Activated CD4-positive, alpha-beta T cell treated with anti-CD3 and anti-CD28 coated beads for 36 hours (primary cell): ENCODE data around the gene ZNF385B. TPM values are rescaled to one million over a fixed set of nuclear protein-coding genes. Genes with fewer than 3 reads are reported as not detected.

ENCODE experiments used
- ATAC-seq: fragments of 200-7000 bp; cut with Tn5 transposase; one replicate; pipeline ENCODE4 v1.10.0; 2021; ENCODE audit warnings: mild to moderate bottlenecking, moderate library complexity
- CTCF ChIA-PET: fragments of 350-600 bp; sonication (Branson Sonifier 250); formaldehyde crosslinking; loops from one replicate; lab custom pipeline; 2021; ENCODE audit warnings: antibody characterized with exemption; lab: Charles Lee
- POLR2A ChIA-PET: fragments of 350-600 bp; sonication (Branson Sonifier 250); formaldehyde crosslinking; loops from one replicate; lab custom pipeline; 2021; ENCODE audit warnings: antibody characterized with exemption, inconsistent platforms; lab: Charles Lee
- DNase-seq: peaks from one replicate; pipeline ENCODE4 v3.0.0-alpha.2; 2020
- H3K27ac Mint-ChIP-seq: one replicate; pipeline ENCODE4 v1.8.0; 2021; ENCODE audit warnings: mixed read lengths
- H3K27me3 Mint-ChIP-seq: one replicate; pipeline ENCODE4 v1.8.0; 2021; ENCODE audit warnings: mixed read lengths
- H3K36me3 Mint-ChIP-seq: one replicate; pipeline ENCODE4 v1.8.0; 2021; ENCODE audit warnings: low read depth, mixed read lengths
- H3K4me1 Mint-ChIP-seq: one replicate; pipeline ENCODE4 v1.8.0; 2021; ENCODE audit warnings: mixed read lengths
- H3K4me3 Mint-ChIP-seq: one replicate; pipeline ENCODE4 v1.8.0; 2021; ENCODE audit warnings: mild to moderate bottlenecking, moderate library complexity, mixed read lengths
- H3K9me3 Mint-ChIP-seq: one replicate; pipeline ENCODE4 v1.8.0; 2021; ENCODE audit warnings: low read depth, mixed read lengths
- intact Hi-C, 2 experiments: fragments of 100-400 bp; cut with DNase I in 1 of 2; cut with micrococcal nuclease in 1 of 2; formaldehyde crosslinking; loops; one replicate each; pipeline versions ENCODE4 v1.14.2 to v1.15.1; 2022 to 2024; cut with DNase I, micrococcal nuclease
- total RNA-seq, 2 experiments: library from RNA; stranded (reverse); gene quantifications; one replicate each; pipeline ENCODE4 v1.2.3, GENCODE V29; 2021

Gene ZNF385B
- total RNA-seq, 2 experiments from 2014 or later, result not detected

- Mint-ChIP-seq H3K9me3 (peaks cover 7% of the 10 kb centered on the region), H3K4me3 (no peak overlapping the region), H3K36me3 (no peaks in the 10 kb centered on the region), H3K27ac (no peak overlapping the region), H3K27me3 (no peaks in the 10 kb centered on the region), H3K4me1 (peaks cover 6% of the 10 kb centered on the region)
- DNase-seq (no peak), ATAC-seq (no peak)
- ChIA-PET POLR2A (no interaction called here), CTCF (interaction anchor here (1.1 kb wide), 1 partner anchor 45 kb away, joined by 3 read pairs; no protein-coding TSS in a partner anchor)
- intact Hi-C loops, result no loop called here
Measured at GRCh38 chr2:179455824-179456223, 405.6 kb downstream of the ZNF385B start.

GRCh38 chr2:179455172-179455524, 406.3 kb downstream of the ZNF385B start:
- POLR2A ChIA-PET, result no interaction called here
- Mint-ChIP-seq H3K36me3 (no peaks in the 10 kb centered on the region), H3K27ac (no peak overlapping the region), H3K4me3 (no peak overlapping the region), H3K9me3 (peaks cover 7% of the 10 kb centered on the region), H3K4me1 (peaks cover under 1% of the 10 kb centered on the region), H3K27me3 (no peaks in the 10 kb centered on the region)
- ATAC-seq (no peak), DNase-seq (no peak)
- CTCF ChIA-PET, result interaction anchor here (0.6 kb wide), 1 partner anchor 24 kb away, joined by 3 read pairs; no protein-coding TSS in a partner anchor
- intact Hi-C loops, result no loop called here

DNA sequence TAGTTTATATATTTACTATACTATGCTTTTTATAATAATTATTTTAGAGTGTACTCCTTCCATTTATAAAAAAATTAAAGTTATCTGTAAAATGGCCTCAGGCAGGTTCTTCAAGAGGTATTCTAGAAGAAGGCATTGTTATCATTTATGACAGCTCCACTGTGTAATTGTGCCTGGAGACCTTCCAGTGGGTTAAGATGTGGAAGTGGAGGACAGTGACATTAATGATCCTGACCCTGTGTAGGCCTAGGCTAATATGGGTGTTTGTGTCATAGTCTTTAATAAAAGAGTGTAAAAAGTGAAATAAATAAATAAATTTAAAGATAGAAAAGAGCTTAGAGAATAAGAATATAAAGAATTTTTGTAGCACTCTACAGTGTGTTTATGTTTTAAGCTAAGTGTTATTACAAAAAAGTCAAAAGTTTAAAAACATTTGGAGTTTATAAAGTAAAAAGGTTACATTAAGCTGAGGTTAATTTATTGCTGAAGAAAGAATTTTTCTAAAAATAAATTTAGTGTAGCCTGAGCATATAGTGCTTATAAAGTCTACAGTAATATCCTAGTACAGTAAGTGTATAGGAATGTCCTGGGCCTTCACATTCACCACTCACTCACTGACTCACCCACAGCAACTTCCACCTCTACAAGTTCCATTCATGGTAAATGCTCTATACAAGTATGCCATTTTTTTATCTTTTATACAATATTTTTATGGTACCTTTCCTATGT, 406.8 kb downstream of the ZNF385B start:
- Mint-ChIP-seq H3K36me3 (no peaks in the 10 kb centered on the region), H3K9me3 (peaks cover 7% of the 10 kb centered on the region), H3K27me3 (no peaks in the 10 kb centered on the region), H3K27ac (no peak overlapping the region), H3K4me3 (no peak overlapping the region), H3K4me1 (no peaks in the 10 kb centered on the region)
- CTCF ChIA-PET, result no interaction called here
- intact Hi-C loops, result no loop called here
- DNase-seq, result no peak
- POLR2A ChIA-PET, result no interaction called here
- ATAC-seq, result no peak

- ATAC-seq (no peak), DNase-seq (no peak)
- H3K4me1 Mint-ChIP-seq, result no peaks in the 10 kb centered on the region
- no peaks in the 10 kb centered on the region for H3K36me3 Mint-ChIP-seq
- no peaks in the 10 kb centered on the region for H3K9me3 Mint-ChIP-seq
- H3K4me3 Mint-ChIP-seq, result no peak overlapping the region
- H3K27ac Mint-ChIP-seq, result no peak overlapping the region
- H3K27me3 Mint-ChIP-seq, result peaks cover 3% of the 10 kb centered on the region
- ChIA-PET CTCF (no interaction called here), POLR2A (no interaction called here)
- intact Hi-C loops, result loop anchor here in 1 of 2 experiments (10.0 kb wide), 2 partner anchors 654 to 684 kb away; no protein-coding TSS in a partner anchor
Measured at GRCh38 chr2:179449010-179449409, 412.4 kb downstream of the ZNF385B start.

DNA sequence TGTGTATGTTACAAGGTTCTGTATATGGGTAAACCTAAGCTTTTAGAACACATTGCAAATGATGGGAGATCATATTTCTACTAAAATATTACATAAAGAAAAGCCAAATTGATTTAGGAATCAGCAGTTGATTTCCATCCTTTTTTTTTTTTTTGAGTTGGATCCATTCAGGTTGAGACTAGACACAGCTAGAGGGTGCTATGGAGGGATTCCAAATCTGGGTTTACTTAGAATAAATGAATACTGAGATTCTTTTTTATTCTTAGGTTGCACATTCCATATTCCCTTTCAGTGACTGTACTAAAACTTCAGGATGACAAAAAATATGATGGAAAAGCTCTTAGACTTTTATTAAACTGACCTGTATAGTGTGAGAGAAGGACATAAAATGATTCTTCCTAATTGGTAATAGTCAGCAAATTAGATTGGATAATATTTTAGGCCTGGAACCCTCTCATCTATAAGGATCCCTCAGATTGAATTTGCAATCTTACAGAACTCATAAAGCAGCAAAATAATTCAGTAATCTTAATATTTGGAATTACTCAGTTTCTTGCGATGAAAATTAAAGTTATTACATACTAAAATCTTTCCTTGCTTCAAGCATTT, 413.5 kb downstream of the ZNF385B start:
- Mint-ChIP-seq H3K4me1 (no peaks in the 10 kb centered on the region), H3K4me3 (no peak overlapping the region), H3K27me3 (peaks cover 7% of the 10 kb centered on the region), H3K9me3 (no peaks in the 10 kb centered on the region), H3K27ac (no peak overlapping the region), H3K36me3 (no peaks in the 10 kb centered on the region)
- DNase-seq (no peak), ATAC-seq (no peak)
- ChIA-PET POLR2A (no interaction called here), CTCF (interaction anchor here (0.7 to 1.1 kb wide), 3 partner anchors 10 to 318 kb away, joined by 3 to 4 read pairs (median 4); no protein-coding TSS in a partner anchor)
- intact Hi-C loops, result loop anchor here in 1 of 2 experiments (10.0 kb wide), 2 partner anchors 653 to 683 kb away; no protein-coding TSS in a partner anchor

DNA sequence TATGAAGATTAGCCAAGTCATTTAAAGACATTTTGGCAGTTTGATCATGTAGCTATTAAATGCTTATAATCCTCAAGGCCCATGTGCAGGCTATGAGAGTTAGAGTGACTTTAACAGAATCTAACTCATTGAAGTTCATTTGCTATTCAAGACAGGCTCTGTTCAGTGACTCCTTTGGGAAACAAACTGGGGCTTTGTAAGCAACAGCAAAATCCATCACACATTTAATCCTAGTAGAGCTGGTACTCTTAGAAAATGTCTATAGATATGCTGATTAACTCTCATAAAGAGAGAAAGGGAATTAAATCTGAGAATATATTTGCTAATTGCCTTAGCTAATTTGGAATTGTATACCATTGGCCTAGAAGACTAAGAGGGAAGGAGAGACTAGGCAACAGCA, 414.0 kb downstream of the ZNF385B start:
- DNase-seq, result no peak
- H3K4me1 Mint-ChIP-seq, result no peaks in the 10 kb centered on the region
- POLR2A ChIA-PET, result no interaction called here
- H3K27ac Mint-ChIP-seq, result no peak overlapping the region
- CTCF ChIA-PET, result interaction anchor here (0.7 to 1.1 kb wide), 3 partner anchors 9 to 318 kb away, joined by 3 to 4 read pairs (median 4); no protein-coding TSS in a partner anchor
- H3K27me3 Mint-ChIP-seq, result peaks cover 7% of the 10 kb centered on the region
- H3K9me3 Mint-ChIP-seq, result no peaks in the 10 kb centered on the region
- intact Hi-C loops, result loop anchor here in 1 of 2 experiments (10.0 kb wide), 2 partner anchors 653 to 683 kb away; no protein-coding TSS in a partner anchor
- no peak overlapping the region for H3K4me3 Mint-ChIP-seq
- H3K36me3 Mint-ChIP-seq, result no peaks in the 10 kb centered on the region
- no peak for ATAC-seq

- CTCF ChIA-PET, result no interaction called here
- Mint-ChIP-seq H3K9me3 (no peaks in the 10 kb centered on the region), H3K27ac (no peak overlapping the region), H3K4me1 (no peaks in the 10 kb centered on the region), H3K4me3 (no peak overlapping the region), H3K27me3 (peaks cover 7% of the 10 kb centered on the region), H3K36me3 (no peaks in the 10 kb centered on the region)
- DNase-seq (no peak), ATAC-seq (no peak)
- POLR2A ChIA-PET, result no interaction called here
- intact Hi-C loops, result loop anchor here in 1 of 2 experiments (10.0 kb wide), 2 partner anchors 652 to 682 kb away; no protein-coding TSS in a partner anchor
Measured at GRCh38 chr2:179446476-179447141, 414.8 kb downstream of the ZNF385B start.

- CTCF ChIA-PET, result interaction anchor here (0.8 to 1.4 kb wide), 4 partner anchors 9 to 683 kb away, joined by 3 to 4 read pairs (median 3); no protein-coding TSS in a partner anchor
- intact Hi-C loops, result loop anchor here (5.0 to 10.0 kb wide), 3 partner anchors 649 to 682 kb away; no protein-coding TSS in a partner anchor
Measured at GRCh38 chr2:179444056-179444455, 417.4 kb downstream of the ZNF385B start.

DNA sequence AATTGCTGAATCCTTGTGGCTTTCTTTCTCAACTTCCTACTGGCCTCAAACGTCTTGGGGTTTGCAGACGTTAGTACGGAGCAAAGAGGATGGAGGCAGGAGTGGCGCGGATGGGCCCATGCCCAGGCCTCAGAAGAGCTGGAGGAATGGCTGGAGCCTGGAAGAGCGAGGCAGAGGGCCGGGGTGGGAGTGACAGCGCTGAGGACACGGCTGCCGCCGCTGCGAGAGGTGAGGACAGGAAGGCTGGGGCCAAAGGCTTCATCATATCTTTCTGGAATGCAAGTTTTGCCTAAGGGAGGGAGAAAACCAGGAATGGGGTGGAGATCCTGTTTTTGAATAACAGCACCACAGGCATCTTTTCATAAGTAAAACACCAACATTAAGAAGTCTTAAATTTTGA, 418.2 kb downstream of the ZNF385B start:
- no peak overlapping the region for H3K4me3 Mint-ChIP-seq
- ChIA-PET POLR2A (no interaction called here), CTCF (interaction anchor here (0.8 to 6.2 kb wide), 4 partner anchors 9 to 682 kb away, joined by 3 to 22 read pairs (median 4); no protein-coding TSS in a partner anchor)
- intact Hi-C loops, result loop anchor here (5.0 to 10.0 kb wide), 3 partner anchors 648 to 681 kb away; no protein-coding TSS in a partner anchor
- no peak overlapping the region for H3K27ac Mint-ChIP-seq
- peaks cover 13% of the 10 kb centered on the region for H3K27me3 Mint-ChIP-seq
- H3K4me1 Mint-ChIP-seq, result no peaks in the 10 kb centered on the region
- no peaks in the 10 kb centered on the region for H3K36me3 Mint-ChIP-seq
- no peaks in the 10 kb centered on the region for H3K9me3 Mint-ChIP-seq
- ATAC-seq (no peak), DNase-seq (no peak)

More at GRCh38 chr2:179444056-179444455, 417.4 kb downstream of the ZNF385B start:
- H3K9me3 Mint-ChIP-seq, result no peaks in the 10 kb centered on the region
- no peak overlapping the region for H3K4me3 Mint-ChIP-seq
- ATAC-seq (no peak), DNase-seq (no peak)
- no peaks in the 10 kb centered on the region for H3K4me1 Mint-ChIP-seq
- H3K36me3 Mint-ChIP-seq, result no peaks in the 10 kb centered on the region
- POLR2A ChIA-PET, result no interaction called here
- no peak overlapping the region for H3K27ac Mint-ChIP-seq
- peaks cover 14% of the 10 kb centered on the region for H3K27me3 Mint-ChIP-seq

- no peak overlapping the region for H3K27ac Mint-ChIP-seq
- no peaks in the 10 kb centered on the region for H3K4me1 Mint-ChIP-seq
- ChIA-PET CTCF (interaction anchor here (1.1 to 6.2 kb wide), 5 partner anchors 19 to 222 kb away, joined by 3 to 22 read pairs (median 4); no protein-coding TSS in a partner anchor), POLR2A (no interaction called here)
- peaks cover 13% of the 10 kb centered on the region for H3K27me3 Mint-ChIP-seq
- intact Hi-C loops, result loop anchor here (5.0 to 10.0 kb wide), 3 partner anchors 647 to 680 kb away; no protein-coding TSS in a partner anchor
- ATAC-seq, result no peak
- no peaks in the 10 kb centered on the region for H3K36me3 Mint-ChIP-seq
- H3K9me3 Mint-ChIP-seq, result no peaks in the 10 kb centered on the region
- H3K4me3 Mint-ChIP-seq, result no peak overlapping the region
- no peak for DNase-seq
Measured at GRCh38 chr2:179442206-179442605, 419.2 kb downstream of the ZNF385B start.

GRCh38 chr2:179441551-179441950, 419.9 kb downstream of the ZNF385B start:
- POLR2A ChIA-PET, result no interaction called here
- no peaks in the 10 kb centered on the region for H3K36me3 Mint-ChIP-seq
- CTCF ChIA-PET, result interaction anchor here (0.6 to 6.2 kb wide), 9 partner anchors 16 to 599 kb away, joined by 3 to 22 read pairs (median 3); no protein-coding TSS in a partner anchor

More at GRCh38 chr2:179441551-179441950, 419.9 kb downstream of the ZNF385B start:
- no peak overlapping the region for H3K27ac Mint-ChIP-seq
- no peak for ATAC-seq
- H3K4me3 Mint-ChIP-seq, result no peak overlapping the region
- DNase-seq, result no peak
- intact Hi-C loops, result loop anchor here (5.0 to 10.0 kb wide), 3 partner anchors 647 to 679 kb away; no protein-coding TSS in a partner anchor
- no peaks in the 10 kb centered on the region for H3K9me3 Mint-ChIP-seq
- H3K4me1 Mint-ChIP-seq, result no peaks in the 10 kb centered on the region
- H3K27me3 Mint-ChIP-seq, result peaks cover 13% of the 10 kb centered on the region
